HG03139 (cell line): Measurements from ENCODE around the gene KLHL29.

Experiments
- ATAC-seq: cut with Tn5 transposase; IDR thresholded peaks from one replicate; pipeline ENCODE4 v1.9.1; 2021; ENCODE audit not compliant: unreplicated experiment

The KLHL29 gene

GRCh38 chr2:23507267-23508065, 122.5 kb downstream of the KLHL29 start:
- no peak for ATAC-seq

GRCh38 chr2:23508066-23508390, 123.0 kb downstream of the KLHL29 start:
- ATAC-seq: no peak

GRCh38 chr2:23509103-23509502, 124.1 kb downstream of the KLHL29 start:
- no peak for ATAC-seq

GRCh38 chr2:23509596-23510292, 124.8 kb downstream of the KLHL29 start:
- ATAC-seq: no peak

GRCh38 chr2:23510471-23510870, 125.5 kb downstream of the KLHL29 start:
- ATAC-seq: no peak

GRCh38 chr2:23512778-23513177, 127.8 kb downstream of the KLHL29 start:
- ATAC-seq: no peak

GRCh38 chr2:23513245-23513871, 128.4 kb downstream of the KLHL29 start:
- no peak for ATAC-seq

- no peak for ATAC-seq
These were observed 129.2 kb downstream of the KLHL29 start for GRCh38 chr2:23513872-23514793.

- ATAC-seq: no peak
These were observed 131.7 kb downstream of the KLHL29 start for GRCh38 chr2:23516520-23517256.

GRCh38 chr2:23518481-23519333, 133.7 kb downstream of the KLHL29 start:
- ATAC-seq: no peak

GRCh38 chr2:23519334-23519651, 134.3 kb downstream of the KLHL29 start:
- no peak for ATAC-seq

- no peak for ATAC-seq
These were observed 135.3 kb downstream of the KLHL29 start for GRCh38 chr2:23520256-23520655.

GRCh38 chr2:23521060-23521459, 136.1 kb downstream of the KLHL29 start:
- no peak for ATAC-seq

- no peak for ATAC-seq
These were observed 137.9 kb downstream of the KLHL29 start for GRCh38 chr2:23522726-23523372.

GRCh38 chr2:23523373-23524260, 138.6 kb downstream of the KLHL29 start:
- ATAC-seq: no peak

GRCh38 chr2:23524261-23524706, 139.3 kb downstream of the KLHL29 start:
- no peak for ATAC-seq

- ATAC-seq: no peak
These were observed 140.3 kb downstream of the KLHL29 start for GRCh38 chr2:23525137-23525765.

GRCh38 chr2:23526114-23526513, 141.1 kb downstream of the KLHL29 start:
- ATAC-seq: no peak
